Esophagus squamous epithelium (tissue), 5 donors: ENCODE results near the gene KCNJ6. TPM values are rescaled to one million over a fixed set of nuclear protein-coding genes. Genes with fewer than 3 reads are reported as not detected.

Experiments used
- DNase-seq: peaks from one replicate; lab custom pipeline; 2025; lab: John Stamatoyannopoulos, UW
- H3K27ac ChIP-seq, 4 donors: fragments of 200-600 bp; sonication (generic); one replicate each; pipeline ENCODE4 v1.5.1; 2016 to 2019; ENCODE audit warnings: mild to moderate bottlenecking in 1 of 4
- H3K27me3 ChIP-seq, 4 donors: fragments of 200-600 bp; sonication (generic); 1 replicate in 3 of 4; 2 replicates in 1 of 4; pipeline versions ENCODE4 v1.5.1 to v1.6.0; 2017 to 2021; ENCODE audit warnings: antibody characterized with exemption in 1 of 4
- H3K36me3 ChIP-seq, 3 donors: fragments of 200-600 bp; sonication (generic); one replicate each; pipeline ENCODE4 v1.5.1; 2016 to 2019
- H3K4me1 ChIP-seq, 3 donors: fragments of 200-600 bp; sonication (generic); one replicate each; pipeline ENCODE4 v1.5.1; 2017 to 2019
- H3K4me3 ChIP-seq, 4 donors: fragments of 200-600 bp; sonication (generic); 1 replicate in 3 of 4; 2 replicates in 1 of 4; pipeline ENCODE4 v1.5.1; 2016 to 2019; ENCODE audit warnings: mild to moderate bottlenecking in 2 of 4, moderate library complexity in 1 of 4
- H3K9me3 ChIP-seq, 3 donors: fragments of 200-600 bp; sonication (generic); one replicate each; pipeline ENCODE4 v1.5.1; 2016 to 2019
- CTCF ChIP-seq, 6 experiments: fragments of 450-650 bp in 4 of 6; fragments of 200-600 bp in 2 of 6; sonication (generic) in 2 of 6; IDR thresholded peaks; one replicate each; pipeline ENCODE4 v1.5.1; 2016 to 2019; ENCODE audit warnings: antibody characterized with exemption in 6 of 6, mild to moderate bottlenecking in 4 of 6, moderate library complexity in 4 of 6
- POLR2A ChIP-seq, 4 donors: fragments of 450-650 bp; IDR thresholded peaks; one replicate each; pipeline ENCODE4 v1.6.1; 2017; ENCODE audit warnings: antibody characterized with exemption in 4 of 4, mild to moderate bottlenecking in 4 of 4, moderate library complexity in 3 of 4
- WGBS, 2 donors: methylation state at CpG; one replicate each; pipeline ENCODE4 v1.1.5; 2018; 5-methylcytosine and 5-hydroxymethylcytosine counted together
- intact Hi-C: fragments of 100-400 bp; cut with DNase I; formaldehyde crosslinking; loops from one replicate; pipeline ENCODE4 v1.15.0; 2022
- total RNA-seq, 4 donors: library from RNA; depleted of rRNA; stranded (reverse); fragments of >200 nt; gene quantifications; one replicate each; pipeline ENCODE4 v1.1.0, GENCODE V29; 2016
- donor health status: DM: yes; HTN: yes; CAD: no.

KCNJ6 gene
- total RNA-seq, 4 donors from 2014 or later: not detected

DNA sequence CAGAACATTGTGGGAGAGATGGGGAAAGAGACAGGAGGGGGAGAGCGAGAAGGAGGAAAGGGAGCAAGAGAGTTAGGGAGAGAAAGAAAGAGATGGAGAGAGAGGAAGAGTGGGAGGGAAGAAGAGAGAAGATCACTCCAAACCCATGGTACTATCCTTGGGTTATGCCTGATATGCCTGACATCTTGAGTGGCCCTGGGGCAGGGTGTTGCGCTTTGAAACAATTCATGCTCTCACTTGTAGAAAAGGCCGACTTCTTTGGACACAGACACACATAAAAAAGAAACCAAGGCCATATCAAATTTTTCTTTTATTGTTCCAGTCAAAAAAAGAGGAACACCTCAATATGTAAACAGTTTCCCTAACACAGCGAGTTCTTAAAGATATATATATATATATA lies 309.2 kb downstream of the KCNJ6 start:
- no peak for DNase-seq
- no peak overlapping the region for H3K27ac ChIP-seq
- H3K9me3 ChIP-seq: no peaks in the 10 kb centered on the region
- intact Hi-C loops: no loop called here
- H3K27me3 ChIP-seq: peaks cover 0 to 26% (median 0%) of the 10 kb centered on the region in 4 donors
- no peaks in the 10 kb centered on the region for H3K4me1 ChIP-seq
- no peak for TF ChIP-seq CTCF (IDR thresholded peaks at IDR 0.05)
- no peak for TF ChIP-seq POLR2A (IDR thresholded peaks at IDR 0.05)
- no peaks in the 10 kb centered on the region for H3K36me3 ChIP-seq
- no peak overlapping the region for H3K4me3 ChIP-seq
- WGBS, 2 donors: 41 to 58% methylated on average over 4 of the region's 4 CpGs

DNA sequence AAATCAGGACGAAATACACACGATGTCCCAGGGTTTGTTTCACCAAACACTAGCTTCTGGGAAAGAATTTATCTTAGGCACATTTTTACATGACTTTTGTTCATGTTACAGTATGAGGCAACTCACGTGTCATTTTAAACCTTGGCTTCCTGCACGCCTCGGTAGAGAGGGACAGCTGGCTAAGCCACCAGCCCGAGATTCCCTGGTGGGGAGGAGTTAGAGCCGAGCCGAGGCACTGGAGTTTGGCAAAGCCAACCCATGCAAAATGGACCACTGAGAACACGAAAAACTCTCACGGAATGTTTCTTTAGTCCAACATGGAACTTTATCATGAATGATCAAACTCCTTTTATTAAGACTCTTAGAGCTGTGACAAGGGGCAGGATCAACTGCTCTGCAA lies 309.7 kb downstream of the KCNJ6 start:
- DNase-seq: no peak
- no peak overlapping the region for H3K4me3 ChIP-seq
- intact Hi-C loops: no loop called here
- TF ChIP-seq CTCF (IDR thresholded peaks at IDR 0.05) (no peak), POLR2A (IDR thresholded peaks at IDR 0.05) (no peak)
- H3K9me3 ChIP-seq: no peaks in the 10 kb centered on the region
- WGBS, 2 donors: 81 to 82% methylated on average over 8 to 10 of the region's 10 CpGs
- H3K36me3 ChIP-seq: no peaks in the 10 kb centered on the region
- H3K27ac ChIP-seq: no peak overlapping the region
- no peaks in the 10 kb centered on the region for H3K4me1 ChIP-seq
- peaks cover 0 to 26% (median 0%) of the 10 kb centered on the region in 4 donors for H3K27me3 ChIP-seq

GRCh38 chr21:37605006-37605405 lies 311.3 kb downstream of the KCNJ6 start:
- TF ChIP-seq POLR2A (IDR thresholded peaks at IDR 0.05) (no peak), CTCF (IDR thresholded peaks at IDR 0.05) (no peak)
- H3K36me3 ChIP-seq: no peaks in the 10 kb centered on the region
- no peaks in the 10 kb centered on the region for H3K4me1 ChIP-seq
- peaks cover 0 to 26% (median 0%) of the 10 kb centered on the region in 4 donors for H3K27me3 ChIP-seq
- H3K4me3 ChIP-seq: no peak overlapping the region
- H3K9me3 ChIP-seq: no peaks in the 10 kb centered on the region
- intact Hi-C loops: no loop called here
- H3K27ac ChIP-seq: no peak overlapping the region
- no peak for DNase-seq

GRCh38 chr21:37603129-37603528 lies 313.1 kb downstream of the KCNJ6 start:
- H3K4me3 ChIP-seq: no peak overlapping the region
- no peak for DNase-seq
- H3K27me3 ChIP-seq: peaks cover 0 to 21% (median 0%) of the 10 kb centered on the region in 4 donors
- no peak overlapping the region for H3K27ac ChIP-seq
- no peaks in the 10 kb centered on the region for H3K4me1 ChIP-seq
- no peaks in the 10 kb centered on the region for H3K9me3 ChIP-seq
- intact Hi-C loops: no loop called here
- WGBS, 2 donors: 61 to 83% methylated on average over 2 of the region's 2 CpGs
- TF ChIP-seq CTCF (IDR thresholded peaks at IDR 0.05) (no peak), POLR2A (IDR thresholded peaks at IDR 0.05) (no peak)
- no peaks in the 10 kb centered on the region for H3K36me3 ChIP-seq

GRCh38 chr21:37601915-37602314 lies 314.3 kb downstream of the KCNJ6 start:
- Histone ChIP-seq H3K27ac (no peak overlapping the region), H3K27me3 (peaks cover 0 to 19% (median 0%) of the 10 kb centered on the region in 4 donors), H3K4me3 (no peak overlapping the region), H3K4me1 (no peaks in the 10 kb centered on the region), H3K36me3 (no peaks in the 10 kb centered on the region), H3K9me3 (peaks cover 0 to 5% (median 0%) of the 10 kb centered on the region in 3 donors)
- 89 to 93% methylated on average over 5 of the region's 5 CpGs for WGBS, 2 donors
- intact Hi-C loops: no loop called here
- DNase-seq: no peak
- TF ChIP-seq CTCF (IDR thresholded peaks at IDR 0.05) (no peak), POLR2A (IDR thresholded peaks at IDR 0.05) (no peak)
